ENCODE measurements around the gene SPEM3.

DNA sequence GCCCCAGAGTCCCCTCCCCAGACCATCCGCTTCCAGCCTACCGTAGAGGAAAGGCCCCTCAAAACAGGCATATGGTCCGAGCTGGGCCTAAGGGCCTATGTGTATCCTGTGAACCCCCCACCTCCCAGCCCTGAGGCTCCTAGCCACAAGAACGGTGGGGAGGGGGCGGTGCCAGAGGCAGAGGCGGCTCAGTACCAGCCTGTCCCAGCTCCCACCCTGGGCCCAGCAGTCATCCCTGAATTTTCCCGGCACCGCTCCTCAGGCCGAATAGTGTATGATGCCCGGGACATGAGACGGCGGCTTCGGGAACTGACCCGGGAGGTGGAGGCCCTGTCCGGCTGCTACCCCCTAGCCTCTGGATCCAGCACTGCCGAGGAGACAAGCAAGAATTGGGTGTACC lies 7.5 kb upstream of the SPEM3 start:
- TF ChIP-seq TAF1 (IDR thresholded peaks at IDR 0.05; ENCODE audit: borderline replicate concordance, insufficient read depth, low read length) (no peak), POLR2AphosphoS5 (IDR thresholded peaks at IDR 0.05; ENCODE audit: low read depth, low read length) (no peak), SIN3A (IDR thresholded peaks at IDR 0.05; ENCODE audit: borderline replicate concordance, insufficient read depth, low read length) (no peak), FOXP2 (optimal IDR thresholded peaks at IDR 0.05; ENCODE audit: borderline replicate concordance, extremely low read depth, extremely low read length, insufficient read depth) (no peak)
- TF ChIP-seq, protein P1, sequence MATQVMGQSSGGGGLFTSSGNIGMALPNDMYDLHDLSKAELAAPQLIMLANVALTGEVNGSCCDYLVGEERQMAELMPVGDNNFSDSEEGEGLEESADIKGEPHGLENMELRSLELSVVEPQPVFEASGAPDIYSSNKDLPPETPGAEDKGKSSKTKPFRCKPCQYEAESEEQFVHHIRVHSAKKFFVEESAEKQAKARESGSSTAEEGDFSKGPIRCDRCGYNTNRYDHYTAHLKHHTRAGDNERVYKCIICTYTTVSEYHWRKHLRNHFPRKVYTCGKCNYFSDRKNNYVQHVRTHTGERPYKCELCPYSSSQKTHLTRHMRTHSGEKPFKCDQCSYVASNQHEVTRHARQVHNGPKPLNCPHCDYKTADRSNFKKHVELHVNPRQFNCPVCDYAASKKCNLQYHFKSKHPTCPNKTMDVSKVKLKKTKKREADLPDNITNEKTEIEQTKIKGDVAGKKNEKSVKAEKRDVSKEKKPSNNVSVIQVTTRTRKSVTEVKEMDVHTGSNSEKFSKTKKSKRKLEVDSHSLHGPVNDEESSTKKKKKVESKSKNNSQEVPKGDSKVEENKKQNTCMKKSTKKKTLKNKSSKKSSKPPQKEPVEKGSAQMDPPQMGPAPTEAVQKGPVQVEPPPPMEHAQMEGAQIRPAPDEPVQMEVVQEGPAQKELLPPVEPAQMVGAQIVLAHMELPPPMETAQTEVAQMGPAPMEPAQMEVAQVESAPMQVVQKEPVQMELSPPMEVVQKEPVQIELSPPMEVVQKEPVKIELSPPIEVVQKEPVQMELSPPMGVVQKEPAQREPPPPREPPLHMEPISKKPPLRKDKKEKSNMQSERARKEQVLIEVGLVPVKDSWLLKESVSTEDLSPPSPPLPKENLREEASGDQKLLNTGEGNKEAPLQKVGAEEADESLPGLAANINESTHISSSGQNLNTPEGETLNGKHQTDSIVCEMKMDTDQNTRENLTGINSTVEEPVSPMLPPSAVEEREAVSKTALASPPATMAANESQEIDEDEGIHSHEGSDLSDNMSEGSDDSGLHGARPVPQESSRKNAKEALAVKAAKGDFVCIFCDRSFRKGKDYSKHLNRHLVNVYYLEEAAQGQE (IDR thresholded peaks at IDR 0.05; ENCODE audit: insufficient read depth in 1 of 2, low read depth in 2 of 2, low read length in 2 of 2): no peak
